Caki2 (cell line): ENCODE measurements around the gene ACR. TPM values are rescaled to one million over a fixed set of nuclear protein-coding genes. Genes with fewer than 3 reads are reported as not detected.

ENCODE experiments used
- DNase-seq: peaks from one replicate; pipeline ENCODE4 v3.0.0-alpha.2; 2015; ENCODE audit warnings: low read depth
- in situ Hi-C: cut with HindIII; loops from 2 replicates; pipeline ENCODE4 v1.10.0; 2016; ENCODE audit warnings: low sequenced_read_pairs, low pct_unique_long_range_greater_than_20kb, mixed read lengths
- total RNA-seq: library from RNA; depleted of rRNA; stranded (reverse); fragments of >200 nt; shearing (Covaris generic); gene quantifications from 2 replicates; pipeline ENCODE4 v1.2.3, GENCODE V29; 2014; ENCODE audit warnings: low replicate concordance

ACR gene
- total RNA-seq, 1 experiment from 2014 or later = not detected

DNA sequence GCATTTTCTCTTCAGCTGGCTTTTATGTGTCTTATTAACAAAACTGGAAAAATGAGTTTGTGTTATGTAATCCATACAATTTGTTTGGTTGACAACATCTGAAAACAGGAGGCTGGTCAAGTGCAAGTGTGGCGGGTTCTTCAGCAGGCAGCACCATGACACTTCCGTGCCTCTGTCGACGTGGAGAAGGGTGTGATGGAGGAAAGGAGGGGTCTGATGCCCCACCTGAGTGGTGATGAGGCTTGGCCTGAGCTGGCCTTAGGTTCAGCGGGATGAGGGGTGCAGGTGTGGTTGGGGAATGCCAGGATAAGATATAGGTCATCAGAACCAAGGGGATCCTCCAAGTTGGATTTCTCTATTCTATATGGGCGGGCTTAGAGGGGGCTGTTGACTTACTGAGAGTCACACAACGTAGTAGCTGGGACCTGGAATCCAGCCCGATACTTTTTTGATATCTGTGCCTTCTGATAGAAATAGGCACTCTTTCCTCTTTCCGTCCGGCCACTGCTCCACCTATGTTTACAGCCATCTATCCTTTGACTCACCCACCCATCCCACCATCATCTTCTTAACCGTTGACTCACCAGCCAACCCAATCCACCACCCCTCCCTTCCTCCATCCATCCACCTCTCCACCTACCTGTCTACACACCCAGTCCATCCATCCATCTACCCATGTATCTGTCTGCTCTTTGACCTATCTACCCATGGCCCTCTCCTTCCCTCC, 36.4 kb upstream of the ACR start:
- in situ Hi-C loops = no loop called here
- no peak for DNase-seq

DNA sequence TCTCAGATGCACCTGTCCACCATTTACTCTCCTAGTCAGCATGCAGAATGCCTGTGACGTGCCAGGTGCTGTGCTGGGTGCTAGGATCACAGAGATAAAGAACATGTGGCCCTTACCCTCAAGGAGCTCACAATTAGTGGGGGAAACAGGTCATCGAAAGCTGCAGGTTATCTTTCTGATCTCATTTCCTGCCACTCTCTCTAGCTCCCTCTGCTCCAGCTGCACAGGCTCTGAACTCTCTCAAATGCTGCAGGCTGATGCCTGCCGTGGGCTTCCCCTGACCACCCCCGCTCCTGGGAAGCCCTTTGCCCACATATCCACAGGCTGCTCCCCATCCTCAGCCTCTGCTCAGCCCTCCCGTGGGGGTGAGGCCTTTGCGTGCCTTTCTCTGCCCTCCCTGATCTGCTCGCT, 35.7 kb upstream of the ACR start:
- DNase-seq = no peak
- in situ Hi-C loops = no loop called here

DNA sequence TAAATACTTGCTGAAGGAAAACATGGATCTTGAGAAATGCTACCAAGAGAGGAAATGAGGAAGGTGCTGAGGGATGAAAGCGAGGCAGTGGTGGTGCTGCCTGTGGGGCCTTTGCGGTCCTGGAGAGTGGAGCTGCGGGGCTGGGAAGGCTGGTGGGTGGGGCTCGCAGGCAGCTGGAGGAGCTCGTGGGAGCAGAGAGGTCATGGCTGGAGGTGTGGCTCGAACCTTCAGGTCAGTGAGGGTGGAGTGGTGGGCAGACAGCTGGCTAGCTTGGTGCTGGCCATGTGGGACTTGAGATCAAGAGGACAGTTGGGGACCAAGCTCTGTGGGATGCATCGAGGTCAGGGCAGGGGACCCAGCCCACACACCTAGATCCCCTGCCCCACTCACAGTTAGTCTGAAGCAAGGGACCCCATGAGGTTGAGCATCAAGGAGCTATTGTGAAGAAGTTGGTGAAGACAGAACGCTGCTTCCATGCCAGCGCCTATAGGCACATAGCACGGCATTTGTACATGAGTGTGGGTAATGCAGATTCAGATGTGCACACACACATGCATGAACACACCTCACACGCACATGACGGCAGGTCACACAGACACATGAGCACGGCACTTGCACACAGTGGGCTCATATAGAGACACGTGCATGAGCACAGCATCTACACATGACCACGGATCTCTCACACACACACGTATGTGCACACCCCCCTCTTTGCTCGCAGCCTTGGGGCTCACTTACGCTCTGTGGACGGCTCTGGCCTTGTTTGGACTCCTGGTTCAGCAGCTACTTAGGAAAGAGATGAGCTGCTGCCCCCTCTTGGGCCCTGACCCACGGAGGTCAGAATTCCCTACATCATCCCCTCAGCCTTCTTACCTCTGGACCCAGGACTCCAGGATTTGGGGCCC, 34.9 kb upstream of the ACR start:
- DNase-seq = no peak
- in situ Hi-C loops = no loop called here

DNA sequence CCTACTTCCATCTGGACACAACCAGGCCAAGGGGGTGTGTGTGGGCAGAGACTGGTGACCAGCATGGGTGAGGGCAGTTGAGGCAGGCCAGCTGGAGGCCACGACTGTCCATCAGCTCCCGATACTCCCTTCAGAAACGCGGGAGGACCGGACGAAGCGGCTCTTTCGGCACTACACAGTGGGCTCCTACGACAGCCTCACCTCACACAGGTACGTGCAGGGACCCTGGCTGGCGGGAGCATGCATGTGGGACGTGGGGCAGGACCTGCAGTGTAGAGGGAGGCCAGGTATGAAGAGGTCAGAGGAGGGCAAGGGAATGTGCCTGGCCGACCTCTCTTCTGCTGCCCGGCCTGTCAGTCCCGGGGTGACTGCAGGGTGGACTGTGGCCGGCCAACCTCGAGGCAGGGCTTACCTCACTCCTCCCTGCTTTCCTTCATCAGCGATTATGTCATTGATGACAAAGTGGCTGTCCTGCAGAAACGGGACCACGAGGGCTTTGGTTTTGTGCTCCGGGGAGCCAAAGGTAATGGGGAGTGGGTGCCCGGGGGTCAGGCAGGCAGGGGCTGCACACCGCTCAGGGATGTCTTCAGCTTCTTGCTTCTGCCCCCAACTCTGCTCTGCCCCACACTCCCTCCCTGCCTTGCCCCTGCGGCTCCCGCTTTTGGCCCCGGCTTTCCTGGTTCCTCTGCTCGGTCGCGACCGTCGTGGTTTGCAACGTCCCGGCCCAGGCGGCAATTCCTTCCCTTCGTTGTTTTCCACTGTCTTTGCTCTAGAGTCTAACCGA, 34.1 kb upstream of the ACR start:
- in situ Hi-C loops = no loop called here
- no peak for DNase-seq

DNA sequence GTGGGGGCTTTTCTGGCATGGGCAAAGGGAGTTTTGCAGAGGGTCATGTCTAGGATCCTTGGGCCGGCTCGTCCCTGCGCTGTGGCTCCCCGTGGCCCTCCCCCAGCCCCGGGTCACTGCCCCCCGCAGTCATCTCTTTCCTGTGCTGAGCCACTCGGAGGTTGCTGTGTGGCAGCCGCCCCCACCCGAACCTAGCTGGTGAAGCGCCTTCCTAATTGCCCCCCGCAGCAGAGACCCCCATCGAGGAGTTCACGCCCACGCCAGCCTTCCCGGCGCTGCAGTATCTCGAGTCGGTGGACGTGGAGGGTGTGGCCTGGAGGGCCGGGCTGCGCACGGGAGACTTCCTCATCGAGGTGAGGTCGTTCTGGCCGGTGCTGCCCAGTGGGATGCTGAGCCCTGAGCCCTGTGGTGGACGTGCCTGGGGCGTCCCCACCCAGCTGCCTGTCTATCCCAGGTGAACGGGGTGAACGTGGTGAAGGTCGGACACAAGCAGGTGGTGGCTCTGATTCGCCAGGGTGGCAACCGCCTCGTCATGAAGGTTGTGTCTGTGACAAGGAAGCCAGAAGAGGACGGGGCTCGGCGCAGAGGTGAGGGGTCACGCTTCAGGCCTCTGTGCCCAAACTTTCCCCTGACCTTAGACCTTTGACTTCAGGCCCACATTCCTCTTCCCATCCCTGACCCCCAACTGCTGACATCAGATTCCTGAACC, 33.3 kb upstream of the ACR start:
- no peak for DNase-seq
- in situ Hi-C loops = no loop called here

DNA sequence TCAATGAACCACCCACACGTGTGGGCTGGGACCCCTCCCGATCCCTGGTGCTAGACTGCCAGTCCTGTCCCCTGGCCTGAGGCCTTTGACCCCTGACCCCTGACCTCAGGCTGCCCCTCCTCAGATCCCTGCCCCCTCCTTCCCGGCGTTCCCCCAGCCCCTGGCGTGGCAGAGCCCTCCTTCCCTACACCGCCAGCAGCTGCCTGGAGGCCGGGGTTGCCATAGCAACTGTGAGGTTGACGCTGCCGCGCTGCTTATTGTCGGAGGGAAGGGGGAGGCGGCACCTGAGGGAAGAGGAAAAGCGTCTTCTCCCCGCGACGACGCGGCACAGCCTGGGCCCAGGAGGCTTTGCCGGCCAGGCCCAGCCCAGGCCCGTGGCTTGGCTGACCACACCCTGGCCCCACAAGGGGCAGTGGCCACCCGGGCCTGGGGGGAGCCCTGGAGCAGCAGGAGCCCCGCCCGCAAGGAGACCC, 32.7 kb upstream of the ACR start:
- in situ Hi-C loops = no loop called here
- DNase-seq = no peak

DNA sequence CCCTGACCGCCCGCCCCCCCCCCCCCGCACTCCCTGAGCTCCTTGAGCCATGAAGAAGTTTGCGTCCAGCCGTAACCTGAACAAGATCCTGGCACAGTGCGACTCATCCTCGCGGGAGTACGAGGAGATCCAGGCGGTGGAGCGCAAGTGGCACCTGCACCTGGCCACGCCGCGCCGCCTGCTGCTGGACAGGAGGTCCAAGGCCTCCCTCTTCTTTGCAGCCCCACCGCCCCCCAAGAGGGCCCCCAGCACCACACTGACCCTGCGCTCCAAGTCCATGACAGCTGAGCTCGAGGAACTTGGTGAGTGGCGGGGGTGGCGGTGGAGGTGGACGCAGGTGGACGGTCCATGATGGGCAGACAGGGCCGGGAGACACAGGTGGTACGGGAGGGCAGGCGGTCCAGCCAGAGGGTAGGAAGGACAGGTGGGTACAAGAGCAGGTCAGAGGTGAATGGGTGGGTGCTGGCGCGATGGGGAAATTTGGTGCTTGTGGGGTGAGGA, 32.1 kb upstream of the ACR start:
- in situ Hi-C loops = no loop called here
- no peak for DNase-seq

DNA sequence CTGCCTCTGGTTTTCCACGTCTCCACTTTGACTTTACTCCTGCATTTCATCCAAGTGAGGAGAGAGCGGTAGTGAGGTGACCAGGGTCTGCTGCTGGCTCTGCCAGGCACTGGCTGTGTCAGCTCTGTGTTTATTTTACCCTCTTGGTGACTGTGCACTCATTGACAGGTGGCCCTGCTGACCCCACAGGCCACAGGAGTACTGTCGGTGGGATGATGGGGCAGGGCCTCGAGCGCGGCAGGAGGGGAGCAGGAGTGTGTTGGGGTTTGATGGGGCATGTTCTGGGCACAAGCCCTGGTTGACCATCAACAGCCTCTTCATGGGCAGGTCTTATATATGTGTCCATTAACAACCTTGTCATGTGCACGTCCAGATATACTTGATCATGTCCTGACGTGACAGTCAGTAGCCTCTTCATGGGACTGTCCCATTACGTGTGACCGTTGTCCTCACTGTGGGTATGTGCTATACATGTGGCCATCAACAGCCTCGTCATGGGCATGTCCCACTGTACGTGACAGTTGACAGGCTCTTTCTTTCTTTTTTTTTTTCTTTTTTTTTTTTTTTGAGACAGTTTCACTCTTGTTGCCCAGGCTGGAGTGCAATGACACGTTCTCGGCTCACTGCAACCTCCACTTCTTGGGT, 31.4 kb upstream of the ACR start:
- in situ Hi-C loops = no loop called here
- no peak for DNase-seq

DNA sequence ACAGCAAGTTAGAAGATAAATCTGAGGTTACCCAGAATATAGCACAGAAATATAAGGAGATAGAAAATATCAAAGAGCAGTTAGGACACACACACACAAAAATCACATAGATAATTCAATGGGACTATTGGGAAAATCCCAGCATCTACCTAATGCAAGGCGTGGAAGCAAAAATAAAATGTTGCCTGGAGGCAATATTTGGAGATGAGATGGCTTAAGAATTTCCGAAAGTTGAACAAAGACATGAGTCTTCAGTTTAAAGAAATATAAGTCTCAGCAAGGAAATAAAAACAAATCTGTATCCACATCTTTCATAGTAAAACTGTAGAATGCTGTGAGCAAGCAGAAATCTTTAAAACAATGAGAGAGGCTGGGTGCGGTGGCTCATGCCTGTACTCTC, 29.5 kb upstream of the ACR start:
- in situ Hi-C loops = no loop called here
- no peak for DNase-seq

DNA sequence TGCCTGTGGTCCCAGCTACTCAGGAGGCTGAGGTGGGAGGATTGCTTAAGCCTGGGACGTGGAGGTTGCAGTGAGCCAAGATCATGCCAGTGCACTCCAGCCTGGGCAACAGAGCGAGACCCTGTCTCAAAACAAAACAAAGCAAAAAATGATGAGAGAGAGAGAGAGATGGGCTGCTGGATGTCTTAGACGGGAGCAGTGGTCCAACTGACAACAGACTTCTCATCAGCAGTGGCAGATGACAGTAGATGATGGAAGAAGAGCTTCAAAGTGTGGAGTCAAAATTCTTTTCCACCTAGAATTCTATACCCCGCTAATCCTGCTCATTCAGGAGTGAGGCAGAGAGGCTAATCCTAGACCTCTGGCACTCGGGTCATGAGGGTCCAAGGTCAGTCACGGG, 29.0 kb upstream of the ACR start:
- in situ Hi-C loops = no loop called here
- no peak for DNase-seq

DNA sequence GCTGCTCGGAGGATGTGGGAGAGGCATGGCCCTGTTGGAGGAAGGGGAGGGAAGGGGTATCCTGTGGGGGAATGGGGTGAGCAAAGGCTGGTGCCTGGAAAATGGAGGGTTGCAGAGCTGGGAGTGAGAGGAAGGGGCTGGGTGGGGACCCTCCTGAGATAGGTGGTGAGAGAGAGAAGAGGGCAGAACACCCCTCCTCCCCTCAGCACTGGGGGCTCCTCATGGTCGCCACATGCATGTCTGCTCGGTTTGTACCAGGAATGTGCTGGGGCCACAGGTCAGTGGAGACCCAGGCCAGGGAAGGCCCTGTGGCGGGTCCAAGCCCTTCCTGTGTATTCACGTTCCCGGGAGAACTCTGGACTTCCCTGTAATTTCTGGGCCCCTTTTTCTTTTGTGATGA, 27.8 kb upstream of the ACR start:
- in situ Hi-C loops = no loop called here
- no peak for DNase-seq

DNA sequence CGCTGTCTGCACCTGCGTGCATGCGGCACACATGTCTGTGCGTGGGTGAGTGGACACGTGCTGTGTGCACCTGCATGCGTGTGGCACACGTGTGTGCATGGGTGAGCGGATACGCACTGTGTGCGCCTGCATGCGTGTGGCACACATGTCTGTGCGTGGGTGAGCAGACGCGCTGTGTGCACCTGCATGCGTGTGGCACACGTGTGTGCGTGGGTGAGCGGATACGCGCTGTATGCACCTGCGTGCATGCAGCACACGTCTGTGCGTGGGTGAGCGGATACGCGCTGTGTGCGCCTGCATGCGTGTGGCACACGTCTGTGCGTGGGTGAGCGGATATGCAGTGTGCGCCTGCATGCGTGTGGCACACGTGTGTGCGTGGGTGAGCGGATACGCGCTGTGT, 27.1 kb upstream of the ACR start:
- in situ Hi-C loops = no loop called here
- no peak for DNase-seq

DNA sequence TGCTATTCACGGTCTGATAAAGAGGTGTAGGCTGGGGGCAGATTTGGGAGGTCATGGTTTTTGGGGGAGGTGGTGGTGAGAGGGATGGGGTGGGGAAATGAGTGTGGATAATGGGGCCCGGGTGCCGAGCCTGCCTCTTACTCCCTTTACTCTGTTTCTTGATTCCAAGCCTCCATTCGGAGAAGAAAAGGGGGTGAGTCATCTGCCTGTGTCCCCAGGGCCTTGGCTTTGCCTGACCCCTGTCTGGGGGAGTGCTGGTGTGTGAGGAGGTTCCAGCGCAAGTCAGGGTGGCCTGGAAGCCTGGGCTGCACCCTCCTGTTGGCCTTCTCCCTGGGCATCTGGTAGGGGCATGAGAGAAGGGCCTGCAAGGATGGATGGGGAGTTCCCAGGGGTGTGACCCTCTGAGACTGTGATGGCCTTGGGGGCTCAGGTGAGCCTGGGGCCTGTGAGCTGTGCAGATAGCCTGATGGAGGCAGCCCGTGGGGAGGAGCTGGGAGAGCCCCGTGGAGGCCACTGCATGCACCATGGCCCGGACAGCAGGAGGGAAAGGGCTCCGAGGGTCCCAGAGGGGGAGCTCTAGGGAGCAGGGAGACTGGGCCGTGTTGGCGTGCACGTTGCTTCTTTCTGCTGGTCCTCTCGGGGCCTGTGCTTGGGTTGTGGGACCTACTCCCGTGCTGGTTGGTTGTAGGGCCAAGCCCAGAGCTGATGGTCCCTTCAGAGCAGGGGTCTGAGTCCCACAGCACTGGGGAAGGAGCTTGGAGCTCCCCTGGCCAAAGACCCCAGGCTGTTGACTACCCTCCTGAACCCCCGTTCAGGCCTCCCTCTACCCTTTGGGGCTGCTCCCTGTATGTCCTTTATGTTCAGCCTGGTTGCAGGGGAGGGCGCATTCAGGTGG, 26.3 kb upstream of the ACR start:
- in situ Hi-C loops = no loop called here
- DNase-seq = no peak

DNA sequence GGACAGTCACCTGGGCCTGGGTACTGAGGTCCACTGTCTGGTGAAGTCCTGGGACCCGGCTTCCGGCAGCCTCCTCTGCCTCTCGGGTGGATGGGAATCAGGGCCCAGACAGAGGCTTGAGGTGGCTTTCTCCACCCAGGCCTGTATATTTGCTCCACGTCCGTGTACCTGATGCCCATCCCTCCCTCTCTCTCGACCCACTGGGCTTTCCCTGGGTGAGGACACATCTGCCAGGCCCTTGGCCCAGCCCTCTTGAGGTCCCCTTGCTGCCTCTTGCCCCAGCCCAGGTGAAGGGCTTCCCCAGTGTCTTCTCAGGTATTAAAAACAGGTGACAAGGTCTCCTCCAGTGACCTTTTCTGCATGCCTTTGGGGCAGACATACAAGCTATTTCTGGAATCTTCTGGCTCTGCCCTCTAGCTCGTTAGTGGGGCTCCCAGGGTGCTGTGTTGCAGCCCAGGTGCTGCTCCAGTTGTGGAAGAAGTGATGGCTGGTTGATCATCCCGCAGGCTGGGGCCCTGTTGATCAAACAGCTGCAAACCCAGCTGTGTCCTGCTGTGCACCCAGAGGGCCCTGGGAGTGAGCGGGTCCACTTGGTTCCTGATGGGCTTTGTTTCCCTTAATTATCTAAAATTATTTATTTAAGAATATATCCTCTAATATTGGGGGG, 25.5 kb upstream of the ACR start:
- DNase-seq = no peak
- in situ Hi-C loops = no loop called here

DNA sequence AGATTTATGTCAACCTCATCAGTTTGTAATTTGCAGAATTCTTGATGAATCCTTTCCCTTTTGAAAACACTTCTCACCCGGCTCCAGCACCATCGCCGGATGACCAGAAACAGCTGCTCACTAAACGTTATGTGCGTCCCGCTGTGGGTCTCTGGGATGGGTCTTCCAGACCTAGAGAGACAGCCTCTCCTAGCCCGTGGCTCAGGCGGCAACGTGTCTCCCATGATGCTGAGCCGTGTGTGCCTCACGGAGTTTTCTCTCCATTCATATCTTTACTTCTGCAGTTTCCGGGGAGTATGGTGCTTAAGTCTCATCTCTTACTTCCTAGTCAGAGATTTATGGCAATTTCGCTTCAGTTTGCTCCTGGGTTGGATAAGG, 25.0 kb upstream of the ACR start:
- in situ Hi-C loops = no loop called here

DNA sequence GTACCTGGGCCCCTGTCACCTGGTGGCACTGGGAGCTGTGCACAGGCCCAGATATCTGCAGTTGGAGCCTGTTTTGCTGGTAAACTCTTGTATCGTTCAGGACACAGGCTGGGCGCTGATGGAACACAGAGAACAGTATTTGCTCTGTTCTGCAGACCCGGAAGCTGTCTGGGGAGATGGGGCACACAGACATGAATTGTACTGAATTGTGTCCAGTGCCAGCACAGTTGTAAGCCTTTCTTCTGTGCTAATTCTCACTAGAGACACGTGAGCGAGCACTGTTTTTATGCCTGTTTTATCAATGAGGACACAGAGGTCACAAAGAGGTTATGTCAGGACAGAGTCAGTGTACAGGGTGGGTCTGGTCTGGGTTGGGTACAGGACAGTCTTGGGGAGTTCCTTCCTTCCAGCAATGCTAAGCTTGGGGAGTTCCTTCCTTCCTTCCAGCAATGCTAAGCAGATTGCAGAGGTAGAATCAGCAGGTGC, 24.4 kb upstream of the ACR start:
- no peak for DNase-seq
- in situ Hi-C loops = no loop called here

More for the DNA sequence above, 25.0 kb upstream of the ACR start:
- DNase-seq = no peak
